Measurements from ENCODE around the gene KPNA1. TPM values are rescaled to one million over a fixed set of nuclear protein-coding genes. Genes with fewer than 3 reads are reported as not detected.

Gene KPNA1
- total RNA-seq, 4 donors from 2014 or later: 27.1 to 62.7 (median 43.9) TPM

GRCh38 chr3:122391681-122392446 is 122.9 kb downstream of the KPNA1 start:
- TF ChIP-seq, protein P1, sequence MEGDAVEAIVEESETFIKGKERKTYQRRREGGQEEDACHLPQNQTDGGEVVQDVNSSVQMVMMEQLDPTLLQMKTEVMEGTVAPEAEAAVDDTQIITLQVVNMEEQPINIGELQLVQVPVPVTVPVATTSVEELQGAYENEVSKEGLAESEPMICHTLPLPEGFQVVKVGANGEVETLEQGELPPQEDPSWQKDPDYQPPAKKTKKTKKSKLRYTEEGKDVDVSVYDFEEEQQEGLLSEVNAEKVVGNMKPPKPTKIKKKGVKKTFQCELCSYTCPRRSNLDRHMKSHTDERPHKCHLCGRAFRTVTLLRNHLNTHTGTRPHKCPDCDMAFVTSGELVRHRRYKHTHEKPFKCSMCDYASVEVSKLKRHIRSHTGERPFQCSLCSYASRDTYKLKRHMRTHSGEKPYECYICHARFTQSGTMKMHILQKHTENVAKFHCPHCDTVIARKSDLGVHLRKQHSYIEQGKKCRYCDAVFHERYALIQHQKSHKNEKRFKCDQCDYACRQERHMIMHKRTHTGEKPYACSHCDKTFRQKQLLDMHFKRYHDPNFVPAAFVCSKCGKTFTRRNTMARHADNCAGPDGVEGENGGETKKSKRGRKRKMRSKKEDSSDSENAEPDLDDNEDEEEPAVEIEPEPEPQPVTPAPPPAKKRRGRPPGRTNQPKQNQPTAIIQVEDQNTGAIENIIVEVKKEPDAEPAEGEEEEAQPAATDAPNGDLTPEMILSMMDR (IDR thresholded peaks at IDR 0.05): no peak
- no peak for TF ChIP-seq POLR2A (IDR thresholded peaks at IDR 0.05)
- no peak for DNase-seq
- Histone ChIP-seq H3K4me1 (no peaks in the 10 kb centered on the region), H3K4me3 (no peak overlapping the region), H3K27me3 (no peaks in the 10 kb centered on the region), H3K27ac (no peak overlapping the region), H3K9me3 (no peaks in the 10 kb centered on the region), H3K36me3 (peaks cover 0 to 5% (median 0%) of the 10 kb centered on the region in 3 donors)

- Histone ChIP-seq H3K4me1 (peaks cover 0 to 5% (median 0%) of the 10 kb centered on the region in 4 donors), H3K9me3 (no peaks in the 10 kb centered on the region), H3K36me3 (peaks cover 0 to 5% (median 0%) of the 10 kb centered on the region in 3 donors), H3K27me3 (no peaks in the 10 kb centered on the region), H3K4me3 (no peak overlapping the region), H3K27ac (no peak overlapping the region)
- TF ChIP-seq, protein P1 (IDR thresholded peaks at IDR 0.05): no peak
- no peak for TF ChIP-seq POLR2A (IDR thresholded peaks at IDR 0.05)
- no peak for DNase-seq
These were observed 124.1 kb downstream of the KPNA1 start for GRCh38 chr3:122390665-122391064.

DNA sequence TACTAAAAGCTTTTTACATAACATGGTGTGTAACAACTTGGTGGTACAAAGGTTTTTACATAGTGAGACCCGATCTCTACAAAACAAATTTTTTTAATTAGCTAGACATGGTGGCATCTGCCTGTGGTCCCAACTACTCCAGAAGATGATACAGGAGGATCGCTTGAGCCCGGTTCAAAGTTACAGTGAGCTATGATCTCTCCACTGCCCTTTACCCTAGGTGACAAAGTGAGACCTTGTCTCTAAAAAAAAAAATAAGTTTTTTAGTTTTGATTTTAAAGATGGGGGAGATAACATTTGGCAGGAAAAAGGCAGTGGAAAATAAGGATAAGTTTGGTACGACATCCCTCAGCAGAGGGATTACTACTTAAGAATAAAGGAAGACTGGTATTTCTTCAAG is 124.8 kb downstream of the KPNA1 start:
- Histone ChIP-seq H3K36me3 (peaks cover 0 to 5% (median 0%) of the 10 kb centered on the region in 3 donors), H3K4me3 (no peak overlapping the region), H3K27ac (no peak overlapping the region), H3K4me1 (peaks cover 0 to 13% (median 0%) of the 10 kb centered on the region in 4 donors), H3K9me3 (no peaks in the 10 kb centered on the region), H3K27me3 (no peaks in the 10 kb centered on the region)
- TF ChIP-seq, protein P1 (IDR thresholded peaks at IDR 0.05): no peak
- TF ChIP-seq POLR2A (IDR thresholded peaks at IDR 0.05): no peak
- no peak for DNase-seq

GRCh38 chr3:122389197-122389596 is 125.5 kb downstream of the KPNA1 start:
- no peaks in the 10 kb centered on the region for H3K27me3 ChIP-seq
- TF ChIP-seq, protein P1 (IDR thresholded peaks at IDR 0.05): no peak
- no peak for TF ChIP-seq POLR2A (IDR thresholded peaks at IDR 0.05)
- no peak overlapping the region for H3K4me3 ChIP-seq
- H3K27ac ChIP-seq: no peak overlapping the region
- peaks cover 0 to 5% (median 0%) of the 10 kb centered on the region in 3 donors for H3K36me3 ChIP-seq
- no peaks in the 10 kb centered on the region for H3K9me3 ChIP-seq
- no peak for DNase-seq
- H3K4me1 ChIP-seq: peaks cover 0 to 16% (median 0%) of the 10 kb centered on the region in 4 donors

GRCh38 chr3:122387709-122388108 is 127.0 kb downstream of the KPNA1 start:
- H3K36me3 ChIP-seq: no peaks in the 10 kb centered on the region
- no peaks in the 10 kb centered on the region for H3K27me3 ChIP-seq
- no peak for DNase-seq
- TF ChIP-seq, protein P1 (IDR thresholded peaks at IDR 0.05): no peak
- no peak for TF ChIP-seq POLR2A (IDR thresholded peaks at IDR 0.05)
- H3K27ac ChIP-seq: no peak overlapping the region
- H3K4me1 ChIP-seq: peaks cover 0 to 18% (median 0%) of the 10 kb centered on the region in 4 donors
- no peaks in the 10 kb centered on the region for H3K9me3 ChIP-seq
- H3K4me3 ChIP-seq: no peak overlapping the region
